GOT3 (cell line): Measurements from ENCODE around the gene EFL1.
"Not testable (repeated sequence)": the region's sequence is repeated elsewhere in the genome, so short reads cannot be mapped to it uniquely, and the experiment has no call there.

Source experiments
- DNase-seq: peaks from one replicate; lab custom pipeline; 2025; ENCODE audit warnings: mixed read lengths; lab: John Stamatoyannopoulos, UW

The EFL1 gene

GRCh38 chr15:82262422-82263026 lies at the start of gene EFL1, which contains the start of gene SAXO2:
Gene EFL1 (minus strand): TSS chr15:82262734. CDS start chr15:82261778, 956 bp downstream.
Gene SAXO2 (plus strand): TSS chr15:82262818. CDS start chr15:82262880, 62 bp downstream.
- DNase-seq = peak; percentile 61

- not testable (repeated sequence) for DNase-seq
Observed at GRCh38 chr15:82311321-82311720, 48.8 kb upstream of the EFL1 start.

GRCh38 chr15:82309802-82310201 lies 47.3 kb upstream of the EFL1 start:
- no peak for DNase-seq

- no peak for DNase-seq
Observed at GRCh38 chr15:82307714-82308081, 45.2 kb upstream of the EFL1 start.

- no peak for DNase-seq
Observed at GRCh38 chr15:82306791-82307713, 44.5 kb upstream of the EFL1 start.

- DNase-seq = no peak
Observed at GRCh38 chr15:82305621-82306048, 43.1 kb upstream of the EFL1 start.

GRCh38 chr15:82304778-82305090 lies 42.2 kb upstream of the EFL1 start:
- no peak for DNase-seq

- no peak for DNase-seq
Observed at GRCh38 chr15:82303956-82304777, 41.6 kb upstream of the EFL1 start.

- DNase-seq = no peak
Observed at GRCh38 chr15:82301296-82302016, 38.9 kb upstream of the EFL1 start.

GRCh38 chr15:82300883-82301282 lies 38.3 kb upstream of the EFL1 start:
- no peak for DNase-seq

- not testable (repeated sequence) for DNase-seq
Observed at GRCh38 chr15:82300326-82300725, 37.8 kb upstream of the EFL1 start.

GRCh38 chr15:82299511-82299914 lies 37.0 kb upstream of the EFL1 start:
- not testable (repeated sequence) for DNase-seq

GRCh38 chr15:82298520-82298919 lies 36.0 kb upstream of the EFL1 start:
- no peak for DNase-seq

GRCh38 chr15:82298032-82298431 lies 35.5 kb upstream of the EFL1 start:
- DNase-seq = no peak

- DNase-seq = no peak
Observed at GRCh38 chr15:82297546-82297945, 35.0 kb upstream of the EFL1 start.

GRCh38 chr15:82294061-82294690 lies 31.6 kb upstream of the EFL1 start:
- DNase-seq = no peak

GRCh38 chr15:82292271-82292670 lies 29.7 kb upstream of the EFL1 start:
- no peak for DNase-seq

- DNase-seq = not testable (repeated sequence)
Observed at GRCh38 chr15:82288202-82288601, 25.7 kb upstream of the EFL1 start.

GRCh38 chr15:82286475-82286874 lies 23.9 kb upstream of the EFL1 start:
- DNase-seq = not testable (repeated sequence)

GRCh38 chr15:82284381-82284780 lies 21.8 kb upstream of the EFL1 start:
- not testable (repeated sequence) for DNase-seq

GRCh38 chr15:82282386-82282785 lies 19.9 kb upstream of the EFL1 start:
- not testable (repeated sequence) for DNase-seq
